Measurements from ENCODE around the gene MRC2.

The MRC2 gene

GRCh38 chr17:62660629-62661118, 33.2 kb downstream of the MRC2 start:
- Mint-ChIP-seq H3K9me3 (ENCODE audit: low read depth) (peaks cover 12% of the 10 kb centered on the region), H3K4me1 (ENCODE audit: low read depth) (no peaks in the 10 kb centered on the region), H3K36me3 (peaks cover 11% of the 10 kb centered on the region), H3K27ac (no peak overlapping the region), H3K4me3 (no peak overlapping the region), H3K27me3 (no peaks in the 10 kb centered on the region)

GRCh38 chr17:62661337-62661736, 33.9 kb downstream of the MRC2 start:
- H3K27me3 Mint-ChIP-seq: no peaks in the 10 kb centered on the region
- H3K27ac Mint-ChIP-seq: no peak overlapping the region
- peaks cover 11% of the 10 kb centered on the region for H3K36me3 Mint-ChIP-seq
- H3K4me1 Mint-ChIP-seq (ENCODE audit: low read depth): no peaks in the 10 kb centered on the region
- H3K4me3 Mint-ChIP-seq: no peak overlapping the region
- peaks cover 12% of the 10 kb centered on the region for H3K9me3 Mint-ChIP-seq (ENCODE audit: low read depth)

GRCh38 chr17:62662855-62663254, 35.4 kb downstream of the MRC2 start:
- Mint-ChIP-seq H3K27me3 (no peaks in the 10 kb centered on the region), H3K36me3 (peaks cover 14% of the 10 kb centered on the region), H3K4me1 (ENCODE audit: low read depth) (peaks cover 2% of the 10 kb centered on the region), H3K27ac (no peak overlapping the region), H3K9me3 (ENCODE audit: low read depth) (peaks cover 12% of the 10 kb centered on the region), H3K4me3 (no peak overlapping the region)

- Mint-ChIP-seq H3K27ac (no peak overlapping the region), H3K4me3 (no peak overlapping the region), H3K4me1 (ENCODE audit: low read depth) (peaks cover 3% of the 10 kb centered on the region), H3K36me3 (peaks cover 14% of the 10 kb centered on the region), H3K9me3 (ENCODE audit: low read depth) (peaks cover 12% of the 10 kb centered on the region), H3K27me3 (no peaks in the 10 kb centered on the region)
Measured at GRCh38 chr17:62663304-62663703, 35.8 kb downstream of the MRC2 start.

GRCh38 chr17:62664336-62665120, 37.1 kb downstream of the MRC2 start:
- Mint-ChIP-seq H3K4me3 (no peak overlapping the region), H3K27me3 (no peaks in the 10 kb centered on the region), H3K9me3 (ENCODE audit: low read depth) (peaks cover 12% of the 10 kb centered on the region), H3K4me1 (ENCODE audit: low read depth) (peaks cover 8% of the 10 kb centered on the region), H3K36me3 (peaks cover 14% of the 10 kb centered on the region), H3K27ac (no peak overlapping the region)

DNA sequence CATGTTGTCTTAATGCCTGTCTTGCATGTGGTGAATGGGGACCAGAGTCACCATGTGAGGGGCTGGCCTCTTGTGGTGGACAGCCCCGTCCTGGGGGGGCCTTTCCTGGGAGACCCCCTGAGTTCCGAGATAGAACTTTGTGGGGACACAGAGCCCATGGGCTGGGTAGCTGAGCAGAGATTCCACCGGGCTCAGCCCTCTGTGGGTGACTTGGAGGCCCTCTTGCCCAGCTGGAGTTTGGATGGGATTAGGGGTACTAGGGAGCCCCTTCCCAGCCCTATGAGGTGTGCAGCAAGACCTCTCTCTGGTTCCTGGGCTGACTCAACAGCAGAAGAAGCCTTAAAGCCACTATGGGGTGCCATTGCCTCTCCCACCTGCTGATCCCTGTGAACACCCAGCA, 38.1 kb downstream of the MRC2 start:
- Mint-ChIP-seq H3K4me3 (no peak overlapping the region), H3K4me1 (ENCODE audit: low read depth) (peaks cover 8% of the 10 kb centered on the region), H3K9me3 (ENCODE audit: low read depth) (peaks cover 10% of the 10 kb centered on the region), H3K27me3 (no peaks in the 10 kb centered on the region), H3K27ac (no peak overlapping the region), H3K36me3 (peaks cover 12% of the 10 kb centered on the region)

DNA sequence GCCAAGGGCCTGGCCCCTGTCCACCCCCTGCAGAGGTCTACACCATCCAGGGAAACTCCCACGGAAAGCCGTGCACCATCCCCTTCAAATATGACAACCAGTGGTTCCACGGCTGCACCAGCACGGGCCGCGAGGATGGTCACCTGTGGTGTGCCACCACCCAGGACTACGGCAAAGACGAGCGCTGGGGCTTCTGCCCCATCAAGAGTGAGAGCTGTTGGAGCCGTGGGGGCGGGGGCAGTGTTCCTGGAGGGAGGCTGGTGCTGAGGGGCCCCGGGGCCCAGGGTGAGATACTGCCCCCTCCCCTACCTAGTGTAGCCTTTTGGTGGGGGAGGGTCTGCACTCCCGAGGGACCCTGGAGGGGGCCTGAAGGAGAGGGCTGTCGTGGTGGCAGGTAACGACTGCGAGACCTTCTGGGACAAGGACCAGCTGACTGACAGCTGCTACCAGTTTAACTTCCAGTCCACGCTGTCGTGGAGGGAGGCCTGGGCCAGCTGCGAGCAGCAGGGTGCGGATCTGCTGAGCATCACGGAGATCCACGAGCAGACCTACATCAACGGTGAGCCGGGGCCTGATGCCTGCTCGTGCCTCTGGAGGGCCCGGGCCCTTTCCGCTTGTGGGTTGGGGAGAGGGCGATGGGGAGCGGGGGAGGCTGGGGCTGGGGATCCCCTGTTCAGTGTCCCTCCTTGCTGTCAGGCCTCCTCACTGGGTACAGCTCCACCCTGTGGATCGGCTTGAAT, 38.8 kb downstream of the MRC2 start:
- peaks cover 3% of the 10 kb centered on the region for H3K9me3 Mint-ChIP-seq (ENCODE audit: low read depth)
- H3K27me3 Mint-ChIP-seq: no peaks in the 10 kb centered on the region
- no peak overlapping the region for H3K4me3 Mint-ChIP-seq
- no peak overlapping the region for H3K27ac Mint-ChIP-seq
- H3K4me1 Mint-ChIP-seq (ENCODE audit: low read depth): peaks cover 8% of the 10 kb centered on the region
- H3K36me3 Mint-ChIP-seq: peaks cover 6% of the 10 kb centered on the region

GRCh38 chr17:62666801-62667591, 39.5 kb downstream of the MRC2 start:
- peaks cover 3% of the 10 kb centered on the region for H3K36me3 Mint-ChIP-seq
- no peaks in the 10 kb centered on the region for H3K9me3 Mint-ChIP-seq (ENCODE audit: low read depth)
- H3K27me3 Mint-ChIP-seq: no peaks in the 10 kb centered on the region
- H3K4me3 Mint-ChIP-seq: no peak overlapping the region
- H3K4me1 Mint-ChIP-seq (ENCODE audit: low read depth): peaks cover 8% of the 10 kb centered on the region
- H3K27ac Mint-ChIP-seq: no peak overlapping the region

- H3K4me3 Mint-ChIP-seq: no peak overlapping the region
- H3K9me3 Mint-ChIP-seq (ENCODE audit: low read depth): no peaks in the 10 kb centered on the region
- no peak overlapping the region for H3K27ac Mint-ChIP-seq
- peaks cover 3% of the 10 kb centered on the region for H3K36me3 Mint-ChIP-seq
- H3K4me1 Mint-ChIP-seq (ENCODE audit: low read depth): peaks cover 10% of the 10 kb centered on the region
- H3K27me3 Mint-ChIP-seq: no peaks in the 10 kb centered on the region
Measured at GRCh38 chr17:62668091-62668804, 40.8 kb downstream of the MRC2 start.

DNA sequence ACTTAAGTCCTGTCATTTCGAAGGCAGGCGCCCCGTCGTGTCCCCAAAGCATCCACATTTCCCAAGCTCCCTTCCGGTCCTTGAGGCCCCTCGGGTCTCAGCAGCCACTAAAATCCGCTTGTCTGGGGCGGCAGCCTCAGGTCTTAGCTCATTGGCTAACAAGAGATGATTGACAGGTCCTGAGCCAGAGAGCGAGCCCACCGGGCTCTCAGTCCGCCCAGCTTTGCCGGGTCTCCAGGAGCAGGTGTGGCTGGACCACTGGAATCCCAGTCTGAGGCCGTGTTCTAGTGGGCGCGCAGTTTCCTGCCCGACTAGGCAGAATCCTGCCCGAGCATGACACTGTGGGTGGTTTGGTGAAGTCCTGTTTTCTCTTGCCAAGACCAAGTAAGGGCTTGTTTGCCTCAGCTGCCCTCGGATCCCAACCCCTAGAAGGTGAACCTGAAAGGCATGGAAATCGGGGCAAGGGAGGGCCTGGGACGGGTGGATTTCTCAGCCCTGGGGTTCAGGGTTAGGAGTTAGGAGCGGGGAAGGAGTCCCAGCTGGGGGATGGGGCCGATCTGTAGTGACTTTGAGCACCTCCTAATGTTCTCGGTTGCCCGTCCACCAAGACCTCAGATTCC, 42.8 kb downstream of the MRC2 start:
- Mint-ChIP-seq H3K36me3 (peaks cover 3% of the 10 kb centered on the region), H3K27ac (no peak overlapping the region), H3K27me3 (no peaks in the 10 kb centered on the region), H3K4me1 (ENCODE audit: low read depth) (peaks cover 10% of the 10 kb centered on the region), H3K4me3 (no peak overlapping the region), H3K9me3 (ENCODE audit: low read depth) (no peaks in the 10 kb centered on the region)

DNA sequence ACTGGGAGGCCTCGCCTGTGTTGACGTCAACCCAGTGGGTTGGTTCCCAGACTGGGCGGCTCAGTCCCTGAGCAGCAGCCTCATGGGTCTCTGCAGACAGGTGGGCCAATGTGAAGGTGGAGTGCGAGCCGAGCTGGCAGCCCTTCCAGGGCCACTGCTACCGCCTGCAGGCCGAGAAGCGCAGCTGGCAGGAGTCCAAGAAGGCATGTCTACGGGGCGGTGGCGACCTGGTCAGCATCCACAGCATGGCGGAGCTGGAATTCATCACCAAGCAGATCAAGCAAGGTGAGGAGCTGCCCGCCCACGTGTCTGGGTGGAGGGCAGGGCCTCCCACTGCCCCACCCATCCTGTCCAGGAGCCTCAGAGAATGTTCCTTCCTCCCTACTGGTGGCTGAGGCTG, 44.1 kb downstream of the MRC2 start:
- Mint-ChIP-seq H3K36me3 (peaks cover 3% of the 10 kb centered on the region), H3K27ac (no peak overlapping the region)

GRCh38 chr17:62672957-62673356, 45.5 kb downstream of the MRC2 start:
- Mint-ChIP-seq H3K27ac (no peak overlapping the region), H3K4me3 (no peak overlapping the region), H3K4me1 (ENCODE audit: low read depth) (peaks cover 7% of the 10 kb centered on the region), H3K36me3 (no peaks in the 10 kb centered on the region), H3K9me3 (ENCODE audit: low read depth) (no peaks in the 10 kb centered on the region), H3K27me3 (no peaks in the 10 kb centered on the region)

More for the DNA sequence above, 44.1 kb downstream of the MRC2 start:
- no peak overlapping the region for H3K4me3 Mint-ChIP-seq
- peaks cover 10% of the 10 kb centered on the region for H3K4me1 Mint-ChIP-seq (ENCODE audit: low read depth)
- H3K9me3 Mint-ChIP-seq (ENCODE audit: low read depth): no peaks in the 10 kb centered on the region
- H3K27me3 Mint-ChIP-seq: no peaks in the 10 kb centered on the region

GRCh38 chr17:62673614-62674362, 46.3 kb downstream of the MRC2 start:
- Mint-ChIP-seq H3K36me3 (no peaks in the 10 kb centered on the region), H3K27me3 (no peaks in the 10 kb centered on the region), H3K4me3 (no peak overlapping the region), H3K9me3 (ENCODE audit: low read depth) (no peaks in the 10 kb centered on the region), H3K27ac (no peak overlapping the region), H3K4me1 (ENCODE audit: low read depth) (peaks cover 2% of the 10 kb centered on the region)

Measured in activated naive CD8-positive, alpha-beta T cell (primary cell).